ENCODE measurements around the gene KCNIP3.

The KCNIP3 gene

GRCh38 chr2:95329891-95330793 lies 33.0 kb downstream of the KCNIP3 start:
- DNase-seq (ENCODE audit: low spot score), result peak; percentile 78

GRCh38 chr2:95330794-95331338 lies 33.7 kb downstream of the KCNIP3 start:
- no peak for DNase-seq (ENCODE audit: low spot score)

DNA sequence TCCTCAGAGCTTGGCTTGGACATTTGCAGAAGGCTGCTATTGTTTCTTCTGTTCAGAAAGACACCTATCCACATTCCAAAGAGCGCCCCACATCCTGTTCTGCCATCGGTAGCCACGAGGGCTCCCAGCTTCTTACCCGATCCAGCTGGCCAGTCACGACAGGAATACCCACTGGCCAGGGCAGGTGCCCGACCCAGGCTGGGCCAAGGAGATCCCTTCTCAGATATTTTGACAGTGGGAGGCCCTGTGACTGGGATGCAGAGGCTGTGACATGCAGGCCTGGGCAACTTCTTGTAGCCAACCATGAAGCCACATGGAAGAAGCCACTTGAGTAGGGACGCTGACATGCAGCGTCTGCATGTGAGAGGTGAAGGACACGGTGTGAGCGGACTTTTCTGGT lies 34.5 kb downstream of the KCNIP3 start:
- no peak for DNase-seq (ENCODE audit: low spot score)

- DNase-seq (ENCODE audit: low spot score), result no peak
These were observed 34.9 kb downstream of the KCNIP3 start for GRCh38 chr2:95332036-95332435.

GRCh38 chr2:95333056-95333455 lies 35.9 kb downstream of the KCNIP3 start:
- no peak for DNase-seq (ENCODE audit: low spot score)

DNA sequence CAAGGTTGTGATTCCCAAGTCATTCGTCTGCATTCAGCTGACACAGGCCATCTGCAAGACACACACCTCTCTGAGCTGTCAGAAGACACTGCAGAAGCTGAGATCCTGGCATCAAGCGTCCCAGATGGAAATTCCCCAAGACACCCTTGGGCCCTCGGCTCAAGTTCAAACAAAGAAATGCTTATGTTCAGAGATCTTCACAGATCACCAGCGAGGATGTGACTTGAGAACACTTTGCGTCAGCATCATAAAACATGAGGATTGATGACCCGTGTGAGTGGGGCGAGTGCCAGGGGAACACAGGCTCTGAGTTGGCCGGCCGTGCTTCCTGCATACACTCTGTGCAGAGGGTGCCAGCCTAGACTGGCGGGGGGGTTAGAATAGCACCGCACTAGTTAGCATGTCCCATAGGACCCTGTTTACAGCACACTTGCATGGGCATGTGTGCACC lies 36.8 kb downstream of the KCNIP3 start:
- peak; percentile 100 for DNase-seq (ENCODE audit: low spot score)

GRCh38 chr2:95334916-95335641 lies 37.9 kb downstream of the KCNIP3 start:
- DNase-seq (ENCODE audit: low spot score), result peak; percentile 53

DNA sequence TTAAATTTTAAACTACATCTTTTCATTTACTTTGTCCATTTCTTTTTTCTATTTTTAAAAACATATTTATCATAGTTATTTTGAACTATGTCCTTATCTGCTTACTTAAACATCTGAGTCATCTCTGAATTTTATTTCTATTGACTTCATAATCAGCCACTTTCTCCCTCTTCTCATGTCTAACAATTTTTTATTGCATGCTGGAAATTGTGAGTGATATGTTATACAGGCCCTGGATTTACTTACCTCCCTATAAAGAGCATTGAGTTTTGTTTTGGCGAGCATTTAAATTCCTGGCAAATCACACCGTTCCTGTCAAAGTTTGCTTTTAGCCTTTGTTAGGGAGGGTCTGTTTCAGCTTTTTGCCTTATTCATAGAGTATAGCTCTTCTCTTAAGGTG lies 39.3 kb downstream of the KCNIP3 start:
- DNase-seq (ENCODE audit: low spot score), result no peak

GRCh38 chr2:95337829-95338228 lies 40.7 kb downstream of the KCNIP3 start:
- no peak for DNase-seq (ENCODE audit: low spot score)

DNA sequence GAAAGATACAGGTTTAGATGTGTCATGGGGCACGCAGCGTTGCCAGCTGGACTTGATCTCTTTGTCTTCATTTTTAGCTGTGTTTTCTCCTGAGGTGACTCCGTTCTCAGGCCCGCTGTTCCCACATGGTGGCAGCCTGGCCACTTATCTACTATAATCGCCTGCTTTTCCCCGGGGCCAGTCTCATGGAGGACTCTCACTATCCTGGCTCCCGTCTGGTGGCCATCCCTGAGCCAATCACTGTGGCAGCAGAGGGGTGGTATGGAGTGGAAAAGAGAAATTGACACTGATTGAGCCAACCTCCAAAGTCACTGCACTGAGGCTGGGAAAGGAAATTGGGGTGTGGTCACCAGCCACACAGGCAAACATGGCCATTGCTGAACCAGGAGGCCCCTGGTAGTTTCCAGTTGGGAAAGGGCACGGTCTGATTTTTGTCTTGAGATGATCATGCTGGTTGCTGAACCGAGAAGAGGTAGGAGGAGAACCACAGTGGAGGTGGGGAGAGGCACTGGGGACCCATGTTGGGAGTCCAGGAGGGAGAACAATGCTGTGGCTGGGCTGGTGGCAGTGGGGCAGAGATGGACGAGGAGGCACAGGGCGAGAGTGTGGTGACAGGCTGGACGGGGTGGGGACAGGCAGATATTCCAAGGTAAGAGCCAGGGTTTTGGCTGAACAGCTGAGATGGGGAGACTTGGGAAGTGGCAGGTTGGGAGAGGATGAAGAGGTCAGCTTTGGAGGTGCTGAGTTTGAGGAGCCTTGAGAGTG lies 45.6 kb downstream of the KCNIP3 start:
- DNase-seq (ENCODE audit: low spot score), result no peak

DNA sequence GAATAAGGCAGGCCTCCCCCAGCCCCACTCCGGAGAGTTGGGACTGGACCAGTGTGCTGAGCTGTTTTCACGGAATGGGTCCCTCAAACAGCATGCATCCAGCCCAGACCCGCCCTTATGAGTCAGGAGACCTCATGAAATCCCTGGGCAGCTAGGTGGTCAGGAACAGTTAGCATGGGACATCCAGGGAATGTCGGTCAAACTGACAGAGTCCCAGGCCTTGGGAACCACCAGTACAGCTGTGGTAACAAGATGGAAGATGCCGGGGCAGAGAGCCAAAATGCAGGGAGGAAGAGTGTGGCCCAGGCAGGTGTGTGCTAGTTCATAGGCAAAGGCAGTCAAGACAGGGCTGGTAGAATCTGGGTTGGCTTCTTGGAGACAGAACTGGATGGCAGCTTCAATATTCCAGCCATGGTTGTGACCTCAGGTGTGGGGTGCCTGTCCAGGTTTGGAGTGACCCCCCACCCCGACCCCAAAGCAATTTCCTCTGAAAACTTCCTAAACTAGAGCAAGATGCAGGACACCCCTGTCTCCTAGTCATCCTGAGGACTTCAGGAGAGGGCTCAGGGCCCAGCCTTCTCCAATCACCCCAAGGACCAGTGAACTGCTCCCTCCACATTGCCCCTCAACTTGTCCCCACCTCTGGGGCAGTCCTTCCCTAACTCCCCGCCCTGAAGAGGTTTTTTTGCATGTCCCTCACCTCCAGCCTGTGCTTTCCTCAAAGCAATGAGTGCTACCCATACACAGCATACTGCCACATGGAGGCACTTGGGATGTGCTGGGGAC lies 46.5 kb downstream of the KCNIP3 start:
- peak; percentile 76 for DNase-seq (ENCODE audit: low spot score)

DNA sequence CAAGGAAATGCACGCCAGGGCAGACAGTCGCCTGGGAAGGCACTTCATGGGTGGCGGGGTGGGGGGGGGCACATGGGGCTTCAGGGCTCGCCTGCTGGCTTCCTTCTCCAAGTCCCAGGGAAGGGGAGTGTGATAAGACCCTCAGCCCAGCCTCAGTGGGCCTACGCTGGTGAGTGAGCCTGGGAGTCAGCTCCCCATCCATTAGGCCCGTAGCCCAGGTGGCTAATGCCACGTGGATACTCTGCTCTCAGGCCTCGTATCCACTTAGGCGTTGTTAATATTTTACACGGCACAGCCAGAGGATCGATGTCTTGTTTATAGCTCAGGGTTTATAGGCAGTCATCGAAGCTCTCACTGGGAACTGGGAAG lies 47.1 kb downstream of the KCNIP3 start:
- DNase-seq (ENCODE audit: low spot score), result no peak

DNA sequence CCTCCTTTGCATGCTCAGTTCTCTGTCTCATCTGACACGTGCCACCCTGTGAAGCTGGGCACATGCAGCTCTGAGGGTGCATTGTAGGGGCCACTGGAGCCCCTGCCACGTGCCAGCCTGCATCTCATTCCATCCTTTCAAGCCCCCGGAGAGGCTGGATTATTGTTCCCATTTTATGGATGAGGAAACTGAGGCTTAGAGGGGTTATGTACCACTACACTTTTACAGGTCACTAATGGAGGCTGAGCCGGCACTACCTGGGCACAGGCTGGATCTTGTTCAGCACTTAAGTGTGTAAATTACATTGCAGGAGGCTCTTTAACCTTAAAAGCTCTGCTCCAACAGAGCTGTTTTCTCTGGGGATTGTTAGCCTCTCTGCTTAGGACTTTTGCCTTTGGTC lies 47.5 kb downstream of the KCNIP3 start:
- DNase-seq (ENCODE audit: low spot score), result no peak

GRCh38 chr2:95345081-95345562 lies 48.0 kb downstream of the KCNIP3 start:
- DNase-seq (ENCODE audit: low spot score), result no peak

- peak; percentile 88 for DNase-seq (ENCODE audit: low spot score)
These were observed 48.5 kb downstream of the KCNIP3 start for GRCh38 chr2:95345563-95346230.

GRCh38 chr2:95346231-95346737 lies 49.1 kb downstream of the KCNIP3 start:
- DNase-seq (ENCODE audit: low spot score), result peak; percentile 69

- peak; percentile 16 for DNase-seq (ENCODE audit: low spot score)
These were observed 49.9 kb downstream of the KCNIP3 start for GRCh38 chr2:95346738-95347671.

DNA sequence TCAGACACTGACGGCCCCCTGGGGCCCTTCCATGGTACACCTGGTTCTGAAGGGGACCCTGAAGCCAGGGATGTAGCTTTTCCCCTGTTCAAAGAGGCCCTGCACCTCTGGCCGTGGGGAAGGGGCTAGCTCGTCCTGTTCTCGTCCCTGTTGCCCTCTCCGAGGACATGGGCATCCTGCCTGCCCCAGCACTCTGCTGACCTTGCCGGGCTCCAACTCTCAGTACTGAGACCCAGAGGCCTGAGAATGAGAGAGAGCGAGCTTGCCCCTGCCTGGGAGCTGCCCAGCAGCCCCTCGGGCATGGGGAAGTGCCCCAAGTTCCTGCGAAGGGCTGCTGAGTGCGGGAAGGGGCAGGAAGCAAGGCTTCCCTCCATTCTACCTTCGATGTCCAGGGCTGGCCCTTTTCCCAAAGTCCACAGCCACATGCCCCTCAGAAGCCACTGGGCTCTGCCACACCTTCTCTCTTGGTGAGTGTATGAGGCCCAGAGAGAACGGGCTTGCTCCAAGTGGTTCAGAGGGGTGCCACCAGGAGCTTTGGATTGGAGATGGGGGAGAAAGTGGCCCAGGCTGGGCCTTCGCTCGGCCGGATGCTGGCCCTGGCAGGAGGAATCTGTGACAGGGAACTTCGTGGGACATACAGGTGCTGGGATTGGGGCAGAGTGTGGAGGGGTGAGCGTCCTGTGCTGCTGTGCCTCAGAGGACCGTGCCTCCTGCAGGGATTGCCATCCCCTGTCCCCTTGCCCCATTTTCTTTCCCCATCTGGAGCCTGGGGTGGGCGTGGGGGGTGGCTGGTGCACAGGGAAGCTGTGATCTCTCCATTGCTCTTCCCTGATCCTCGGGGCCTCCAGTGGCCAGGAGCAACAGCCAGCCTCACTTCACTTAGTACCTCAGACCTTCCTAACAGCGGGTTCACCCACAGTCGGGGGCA lies 50.8 kb downstream of the KCNIP3 start:
- DNase-seq (ENCODE audit: low spot score), result no peak

All from kidney tubule cell (primary cell).